GM19395 (cell line): ENCODE results near the gene SACM1L.

ENCODE experiments used
- ATAC-seq: cut with Tn5 transposase; IDR thresholded peaks from one replicate; pipeline ENCODE4 v1.9.1; 2021; ENCODE audit warnings: mild to moderate bottlenecking, moderate library complexity; ENCODE audit not compliant: unreplicated experiment

Gene SACM1L, protein sequence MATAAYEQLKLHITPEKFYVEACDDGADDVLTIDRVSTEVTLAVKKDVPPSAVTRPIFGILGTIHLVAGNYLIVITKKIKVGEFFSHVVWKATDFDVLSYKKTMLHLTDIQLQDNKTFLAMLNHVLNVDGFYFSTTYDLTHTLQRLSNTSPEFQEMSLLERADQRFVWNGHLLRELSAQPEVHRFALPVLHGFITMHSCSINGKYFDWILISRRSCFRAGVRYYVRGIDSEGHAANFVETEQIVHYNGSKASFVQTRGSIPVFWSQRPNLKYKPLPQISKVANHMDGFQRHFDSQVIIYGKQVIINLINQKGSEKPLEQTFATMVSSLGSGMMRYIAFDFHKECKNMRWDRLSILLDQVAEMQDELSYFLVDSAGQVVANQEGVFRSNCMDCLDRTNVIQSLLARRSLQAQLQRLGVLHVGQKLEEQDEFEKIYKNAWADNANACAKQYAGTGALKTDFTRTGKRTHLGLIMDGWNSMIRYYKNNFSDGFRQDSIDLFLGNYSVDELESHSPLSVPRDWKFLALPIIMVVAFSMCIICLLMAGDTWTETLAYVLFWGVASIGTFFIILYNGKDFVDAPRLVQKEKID

DNA sequence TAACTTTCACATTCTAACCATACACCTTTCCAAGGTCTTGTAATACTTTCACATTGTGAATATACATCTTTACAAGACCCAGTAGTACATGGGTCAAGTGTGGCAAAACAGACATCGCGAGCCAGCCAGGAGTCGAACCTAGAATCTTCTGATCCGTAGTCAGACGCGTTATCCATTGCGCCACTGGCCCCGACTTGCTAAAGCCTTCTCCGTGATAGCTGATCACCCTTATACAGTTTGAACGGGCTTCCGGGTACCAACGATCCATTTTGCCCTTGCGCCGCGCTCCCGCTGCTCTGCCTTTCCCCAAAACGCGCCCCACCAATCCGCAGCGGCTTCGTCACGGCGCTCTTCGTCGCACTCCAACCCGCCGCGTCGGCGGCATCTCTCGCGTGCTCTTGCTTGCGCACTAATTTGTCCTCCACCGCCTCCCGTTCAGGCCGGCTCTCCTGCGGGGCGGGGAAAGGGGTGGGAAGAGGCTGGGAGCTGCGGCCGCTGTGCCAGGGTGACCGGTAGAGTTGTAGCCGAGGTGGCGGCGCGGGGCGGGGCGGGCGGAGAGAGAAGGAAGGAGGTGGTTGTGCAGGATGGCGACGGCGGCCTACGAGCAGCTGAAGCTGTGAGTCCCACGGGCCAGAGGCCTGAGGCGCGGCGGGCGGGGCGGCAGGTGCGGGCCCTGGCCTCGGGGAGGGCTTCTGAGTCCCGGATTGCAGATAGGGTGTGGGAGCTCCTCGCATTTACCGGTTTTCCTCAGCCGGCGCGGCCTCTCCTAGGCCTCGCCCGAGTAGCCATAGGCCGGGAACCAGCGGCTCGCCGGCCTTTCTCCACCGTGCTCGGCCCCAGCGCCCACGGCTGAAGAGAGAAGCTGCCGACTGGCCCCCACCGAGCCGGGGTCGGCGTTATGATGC lies at the start of gene SACM1L:
SACM1L (plus strand) TSS at position 515 of the 905 bp plus-strand sequence; CDS start at position 585, 70 bp downstream.
- ATAC-seq: peak; percentile 88

DNA sequence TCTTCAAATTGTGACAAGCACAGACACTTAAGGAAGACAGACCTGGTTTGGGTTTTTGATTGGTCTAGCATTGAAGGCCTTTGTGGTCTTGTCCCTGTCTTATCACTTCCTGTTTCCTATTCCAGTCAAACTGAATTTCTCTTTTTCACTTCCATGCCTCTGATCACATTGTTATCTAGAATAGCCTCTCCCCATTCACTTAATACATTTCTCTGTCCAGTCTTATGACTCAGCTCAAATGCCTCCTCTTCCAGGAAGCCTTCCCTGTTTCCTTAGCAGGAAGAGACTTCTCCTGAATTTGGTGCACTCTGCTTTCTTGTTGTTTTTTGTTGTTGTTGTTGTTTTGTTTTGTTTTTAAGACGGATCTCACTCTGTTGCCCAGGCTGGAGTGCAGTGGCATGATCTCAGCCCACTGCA lies 49.1 kb upstream of the SACM1L start:
- no peak for ATAC-seq

DNA sequence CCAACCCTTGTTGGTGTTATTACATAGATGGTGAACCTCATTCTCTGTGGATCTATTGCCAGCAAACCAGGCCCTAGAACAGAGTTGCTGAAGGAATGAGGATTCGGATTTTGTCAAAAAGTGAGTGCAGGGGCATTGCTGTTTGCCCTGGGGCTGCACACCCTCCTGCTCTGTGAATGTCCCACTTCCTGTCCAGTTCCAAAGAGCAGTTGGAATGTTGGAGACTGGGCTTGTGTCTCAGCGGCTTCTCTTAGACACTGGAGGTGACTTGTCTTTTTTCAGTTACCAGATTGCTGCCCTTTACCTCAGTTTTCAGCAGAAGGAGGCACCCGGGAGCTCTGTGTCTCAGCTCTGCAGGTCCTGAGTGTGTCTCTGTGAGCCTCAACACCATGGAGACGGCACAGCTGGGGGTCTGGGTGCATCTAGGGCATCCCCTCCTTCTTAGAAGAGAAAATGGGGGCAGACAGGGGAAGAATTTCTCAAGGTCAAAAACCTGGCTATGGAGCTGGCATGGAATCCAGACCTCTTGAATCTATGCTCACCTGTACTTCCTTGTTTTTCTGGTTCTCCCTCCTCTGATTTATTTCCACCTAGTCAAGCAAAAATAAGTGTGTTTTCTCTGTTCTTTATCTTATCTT lies 48.4 kb upstream of the SACM1L start:
- no peak for ATAC-seq

DNA sequence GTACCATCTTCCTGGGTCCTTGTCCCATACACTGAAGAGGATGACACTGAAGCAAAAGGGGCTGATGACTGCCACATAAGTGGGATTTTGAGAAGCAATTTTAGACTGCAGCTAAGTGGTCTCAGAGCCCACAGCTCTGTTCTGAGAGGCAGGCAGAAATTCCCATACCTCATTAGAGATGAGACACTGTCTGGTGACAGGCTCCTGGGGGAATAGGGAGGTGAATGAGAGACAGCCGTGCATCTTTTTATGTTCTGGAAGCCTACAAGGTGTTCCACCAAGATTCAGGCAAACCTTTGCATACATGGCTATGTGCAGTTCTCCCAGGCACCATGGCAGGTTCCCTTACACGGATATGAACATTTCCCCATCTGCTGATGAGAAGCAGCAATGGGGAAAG lies 47.4 kb upstream of the SACM1L start:
- no peak for ATAC-seq

DNA sequence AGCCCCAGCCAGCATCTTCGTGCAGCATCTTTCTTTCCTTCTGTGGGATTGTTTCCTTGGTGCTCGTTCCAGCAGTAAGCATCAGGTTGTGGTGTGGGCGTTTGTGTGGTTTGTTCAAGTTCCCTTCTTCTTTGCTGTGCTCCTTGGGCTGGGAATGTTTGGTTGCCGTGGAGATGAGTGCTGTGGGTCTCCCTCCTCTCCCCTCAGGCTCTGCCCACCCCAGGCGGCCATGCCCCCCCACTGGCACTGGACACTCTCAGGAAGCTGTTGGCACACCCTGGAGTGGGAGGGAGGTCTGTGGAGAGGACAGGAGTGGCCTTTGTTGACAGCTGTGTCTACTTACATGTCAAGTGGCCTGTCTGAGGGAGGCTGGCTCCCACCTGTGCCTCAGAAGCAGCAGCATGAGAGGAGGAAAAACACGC lies 46.5 kb upstream of the SACM1L start:
- ATAC-seq: no peak

DNA sequence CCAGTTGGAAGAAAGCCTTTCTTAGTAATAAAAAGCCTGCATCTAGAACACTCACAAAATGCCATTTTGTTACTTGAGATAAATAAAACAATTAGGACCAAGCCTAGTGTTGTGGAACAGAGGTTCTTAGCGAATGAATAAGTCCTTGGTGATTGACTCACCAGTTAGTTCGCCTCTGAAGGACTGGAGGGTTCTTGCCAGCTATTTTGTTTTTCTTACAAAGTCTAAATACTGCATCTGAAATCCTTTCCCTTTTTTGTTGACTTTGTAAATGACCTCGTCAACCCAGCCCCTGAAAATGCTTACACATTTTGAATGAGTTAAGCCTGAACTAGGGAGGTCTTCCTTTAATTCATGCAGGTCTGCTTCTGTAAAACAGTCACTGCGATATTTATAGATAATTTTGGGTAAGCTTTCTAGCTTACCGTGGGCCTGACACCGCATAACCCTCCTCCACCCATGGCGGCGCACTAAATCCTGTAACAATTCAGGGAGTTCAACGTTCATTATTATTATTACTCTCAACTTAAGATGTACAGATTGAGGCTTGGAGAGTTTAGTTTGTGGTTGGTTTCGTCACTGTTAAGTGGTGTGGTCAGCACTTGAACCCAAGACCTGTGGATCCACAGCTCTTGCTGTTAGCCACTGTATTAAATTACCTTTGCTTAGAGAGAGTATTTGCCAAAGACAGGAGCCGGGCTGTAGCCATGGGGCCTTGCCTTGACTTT lies 45.0 kb upstream of the SACM1L start:
- no peak for ATAC-seq

DNA sequence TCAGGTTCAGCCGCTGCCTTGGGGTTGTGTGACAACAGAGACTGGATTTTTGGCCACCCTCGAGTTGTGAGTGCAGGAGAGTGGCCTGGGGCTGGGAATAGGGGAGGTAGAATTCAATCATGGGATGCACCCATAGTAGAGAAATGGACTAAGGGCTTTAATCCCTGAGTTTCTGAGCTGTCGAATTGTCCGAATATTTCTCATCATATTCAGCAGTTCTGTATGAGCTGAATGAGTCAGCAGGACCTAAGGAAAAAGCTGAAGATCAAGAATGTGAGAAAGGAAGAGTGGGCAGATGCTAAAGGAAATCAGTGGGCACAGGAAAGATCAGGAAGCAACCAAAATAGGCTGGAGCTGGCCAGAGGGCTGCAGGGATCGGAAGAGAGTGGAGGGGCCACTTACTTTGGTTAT lies 44.4 kb upstream of the SACM1L start:
- ATAC-seq: no peak

DNA sequence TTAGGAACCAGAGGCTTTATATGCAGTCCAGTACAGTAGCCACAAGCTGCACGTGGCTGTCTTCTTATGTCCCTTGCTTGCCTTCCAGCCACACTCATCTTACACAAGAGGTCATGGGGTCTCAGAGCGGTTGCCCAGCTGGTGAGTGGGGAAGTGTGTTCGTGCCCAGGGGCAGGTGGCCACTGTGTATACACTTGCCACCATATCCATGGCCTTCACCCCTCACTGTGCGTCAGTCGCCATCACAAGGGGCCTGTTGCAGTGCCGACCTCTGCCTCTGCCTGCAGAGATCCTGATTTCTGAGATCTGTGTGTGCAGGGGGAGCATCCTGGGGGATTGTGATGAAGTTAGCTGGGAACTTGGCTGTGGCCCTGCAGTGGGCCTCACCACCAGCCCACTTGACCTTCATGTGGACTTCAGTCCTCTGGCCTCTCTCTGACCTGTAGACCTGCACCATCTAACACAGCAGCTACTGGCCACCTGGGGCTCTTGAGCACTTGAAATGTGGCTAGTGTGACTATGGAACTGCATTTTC lies 43.1 kb upstream of the SACM1L start:
- ATAC-seq: no peak

DNA sequence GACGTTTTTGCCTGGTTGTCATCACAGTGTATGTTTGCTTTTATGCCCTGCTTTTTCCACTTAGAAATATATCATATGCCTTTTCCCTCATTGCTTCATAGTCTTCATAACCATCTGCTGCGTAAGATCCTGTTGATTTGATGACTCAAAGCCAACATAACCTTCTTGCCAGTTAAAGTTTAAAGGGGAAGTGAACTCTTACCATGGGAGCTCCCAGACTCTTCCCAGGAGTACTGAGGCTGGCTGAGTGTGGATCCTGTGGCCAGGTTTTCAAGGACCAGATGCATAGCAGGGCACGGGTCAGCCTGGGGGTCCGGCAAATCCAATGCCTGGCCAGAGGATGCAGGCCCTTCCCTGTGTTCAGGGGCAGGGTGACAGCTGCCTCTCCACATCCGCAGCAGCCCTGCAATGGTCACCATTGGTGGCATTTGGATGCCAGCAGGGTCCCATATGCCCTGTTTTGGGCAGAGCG lies 42.0 kb upstream of the SACM1L start:
- ATAC-seq: no peak

DNA sequence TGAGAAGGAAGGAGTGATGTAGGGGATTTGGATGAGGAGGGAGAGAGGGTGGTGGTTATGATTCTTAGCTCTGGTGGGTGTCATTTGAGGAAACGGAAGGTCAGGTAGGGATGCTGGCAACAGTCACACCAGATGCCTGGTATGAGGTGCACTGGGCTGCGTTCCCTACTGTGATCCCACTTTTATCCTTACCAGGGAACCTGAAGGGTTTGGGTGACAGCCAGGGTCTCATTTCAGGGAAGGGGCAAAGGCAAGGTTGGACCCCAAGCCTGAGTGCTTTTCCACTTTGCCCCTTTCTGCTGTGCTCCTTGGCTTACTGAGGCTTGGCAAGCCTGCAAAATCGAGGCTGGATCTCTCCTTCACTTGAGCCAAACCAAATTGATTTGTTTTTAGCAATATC lies 36.0 kb upstream of the SACM1L start:
- no peak for ATAC-seq

DNA sequence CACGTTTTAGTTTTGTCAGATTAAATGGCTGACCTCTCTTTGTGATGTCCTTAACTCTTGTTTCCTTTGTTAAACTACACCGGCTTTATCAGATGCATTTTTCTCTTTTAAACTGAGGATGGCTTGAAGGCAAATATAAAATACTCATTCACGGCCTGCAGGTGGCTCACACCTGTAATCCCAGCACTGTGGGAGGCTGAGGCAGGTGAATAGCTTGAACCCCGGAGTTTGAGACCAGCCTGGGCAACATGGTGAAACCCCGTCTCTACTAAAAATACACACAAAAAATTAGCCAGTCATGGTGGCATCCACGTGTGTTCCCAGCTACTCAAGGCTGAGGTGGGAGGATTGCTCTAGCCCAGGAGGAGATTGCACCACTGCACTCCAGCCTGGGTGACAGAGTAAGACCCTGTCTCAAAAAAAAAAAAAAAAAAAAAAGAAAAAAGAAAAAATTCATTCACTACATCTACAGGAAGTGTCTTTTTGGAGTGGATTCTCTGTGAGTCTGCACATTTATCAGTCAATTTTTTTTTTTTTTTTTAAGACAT lies 34.7 kb upstream of the SACM1L start:
- ATAC-seq: no peak

DNA sequence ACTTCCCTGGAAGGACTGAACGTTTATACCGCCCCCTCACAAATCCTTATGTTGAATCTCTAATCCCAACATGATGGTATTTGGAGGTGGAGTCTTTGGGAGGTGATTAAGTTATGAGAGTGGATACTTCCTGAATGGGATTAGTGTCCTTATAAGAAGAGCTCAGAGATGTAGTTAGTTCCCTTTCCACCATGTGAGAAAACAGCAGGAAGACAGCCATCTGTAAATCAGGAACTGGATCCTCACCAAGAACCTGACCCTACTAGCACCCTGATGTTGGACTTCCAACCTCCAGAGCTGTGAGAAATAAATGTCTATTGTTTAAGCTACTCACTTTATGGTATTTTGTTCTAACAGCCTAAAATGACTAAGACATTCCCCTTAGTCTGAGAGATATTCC lies 33.3 kb upstream of the SACM1L start:
- no peak for ATAC-seq

DNA sequence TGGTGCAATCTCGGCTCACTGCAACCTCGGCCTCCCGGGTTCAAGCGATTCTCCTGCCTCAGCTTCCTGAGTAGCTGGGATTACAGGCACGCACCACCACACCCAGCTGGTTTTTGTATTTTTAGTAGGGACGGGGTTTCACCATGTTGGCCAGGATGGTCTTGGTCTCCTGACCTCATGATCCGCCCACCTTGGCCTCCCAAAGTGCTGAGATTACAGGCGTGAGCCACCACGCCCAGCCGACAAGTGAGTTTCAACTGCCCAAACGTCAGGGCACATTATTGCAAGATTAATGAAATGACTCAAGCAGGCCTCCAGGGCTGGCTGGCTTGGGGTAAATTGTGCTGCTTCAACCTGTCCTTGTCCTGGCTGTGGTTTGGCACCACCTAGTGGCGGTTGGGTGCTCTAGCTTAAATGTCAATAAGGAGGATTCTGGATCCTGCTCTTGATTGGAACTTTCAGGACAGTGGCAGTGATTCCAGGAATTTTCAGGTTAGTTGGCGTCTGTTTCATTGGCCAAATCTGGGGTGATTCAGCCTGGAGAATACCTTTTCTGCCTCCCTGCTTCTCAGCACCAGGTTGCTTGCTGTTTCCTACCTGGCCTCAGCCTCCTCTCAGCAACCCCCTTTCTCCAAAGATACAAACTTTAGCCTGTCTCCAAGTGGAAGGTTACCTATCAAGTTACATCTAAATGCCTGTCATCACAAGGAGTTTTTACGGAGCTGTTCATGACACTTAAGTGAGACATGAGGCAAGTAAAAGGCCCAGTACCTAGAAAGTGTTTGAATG lies 32.4 kb upstream of the SACM1L start:
- peak; percentile 58 for ATAC-seq

DNA sequence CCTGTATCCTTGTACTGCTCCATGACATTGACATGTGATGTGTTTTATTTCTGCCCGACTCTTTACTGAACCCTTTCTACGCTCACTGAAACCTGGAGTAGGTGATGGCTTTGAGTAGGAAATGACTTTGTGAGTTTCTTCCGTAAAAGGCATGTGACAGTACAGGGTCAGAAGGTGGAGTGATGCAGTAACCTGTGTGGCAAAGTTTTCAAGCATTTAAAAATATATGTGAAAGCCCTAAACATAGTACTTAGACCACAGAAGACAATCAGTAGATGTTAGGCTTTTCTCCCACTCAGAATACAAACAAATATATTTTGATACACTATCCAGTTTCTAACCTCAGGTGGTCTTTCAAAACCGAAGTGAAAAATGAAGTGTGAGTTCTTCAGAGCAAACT lies 31.3 kb upstream of the SACM1L start:
- ATAC-seq: peak; percentile 76

DNA sequence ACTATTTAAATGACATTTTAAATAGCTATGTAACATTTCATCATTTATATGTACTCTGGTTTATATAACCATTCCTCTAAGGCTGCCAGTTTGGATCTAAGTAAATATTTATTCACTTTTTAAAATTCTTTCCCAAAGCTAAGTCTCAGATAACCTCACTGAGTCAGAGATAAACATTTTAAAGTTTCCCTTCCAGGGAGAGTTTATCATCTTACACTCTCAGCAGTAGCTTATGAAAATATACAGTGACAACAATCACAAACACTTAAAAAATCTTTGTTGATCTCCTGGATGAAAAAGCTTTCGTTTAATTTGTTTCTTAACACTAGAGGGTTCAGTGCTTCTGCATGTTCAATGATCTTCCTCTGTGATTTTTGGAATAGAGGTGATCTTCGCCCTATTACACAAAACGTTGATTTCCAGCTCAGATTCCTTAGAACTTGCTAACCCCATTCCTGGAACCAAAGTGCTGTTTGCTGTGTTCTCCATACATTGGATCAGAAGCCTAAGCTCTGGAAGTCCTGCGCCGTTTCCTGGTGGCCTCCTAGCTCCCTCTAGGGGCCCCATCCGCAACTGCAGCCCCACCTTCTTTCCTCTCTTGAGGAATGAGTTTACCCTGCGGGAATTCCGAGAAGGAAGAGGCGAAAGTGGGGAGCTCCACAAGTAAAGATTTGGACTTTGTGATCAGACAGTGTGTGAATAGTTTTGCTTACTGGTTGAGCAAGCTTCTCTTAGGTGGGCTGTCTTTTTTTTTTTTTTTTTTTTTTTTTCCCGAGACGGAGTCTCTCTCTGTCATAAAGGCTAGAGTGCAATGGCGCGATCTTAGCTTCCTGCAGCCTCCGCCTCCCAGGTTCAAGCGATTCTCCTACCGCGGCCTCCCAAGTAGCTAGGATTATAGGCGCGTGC lies 29.3 kb upstream of the SACM1L start:
- no peak for ATAC-seq

DNA sequence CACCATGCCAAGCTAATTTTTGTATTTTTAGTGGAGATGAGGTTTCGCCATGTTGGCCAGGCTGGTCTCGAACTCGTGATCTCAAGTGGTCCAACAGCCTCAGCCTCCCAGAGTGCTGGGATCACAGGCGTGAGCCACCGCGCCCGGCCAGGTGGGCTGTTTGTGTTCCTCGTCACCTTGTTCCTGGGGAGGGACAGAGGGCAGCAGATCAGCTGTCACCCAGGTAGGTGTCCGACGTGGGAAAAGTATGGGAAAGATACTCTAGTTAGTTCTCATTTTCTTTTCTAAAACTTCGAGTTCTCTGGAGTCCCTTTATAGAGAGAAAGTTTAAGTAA lies 28.7 kb upstream of the SACM1L start:
- no peak for ATAC-seq

DNA sequence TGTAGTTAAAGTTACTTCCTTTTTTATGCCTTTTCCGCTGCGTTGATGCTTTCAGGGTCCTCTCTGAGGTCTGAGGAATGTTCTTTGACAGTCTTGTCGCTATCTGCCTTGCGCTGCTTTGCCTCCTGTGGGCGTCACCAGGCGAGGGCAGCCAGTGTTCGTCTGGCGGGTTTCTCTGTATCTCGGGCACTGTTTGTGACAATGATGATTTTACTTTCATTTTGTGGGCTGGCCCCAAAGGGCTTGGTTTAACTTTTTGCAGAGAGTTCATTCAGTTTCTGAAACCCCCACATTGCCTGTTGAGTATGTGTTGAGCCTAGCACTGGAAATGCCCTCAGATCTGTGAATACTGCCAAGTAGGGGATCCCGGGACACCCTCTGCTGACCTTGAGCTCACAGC lies 24.6 kb upstream of the SACM1L start:
- ATAC-seq: peak; percentile 83

DNA sequence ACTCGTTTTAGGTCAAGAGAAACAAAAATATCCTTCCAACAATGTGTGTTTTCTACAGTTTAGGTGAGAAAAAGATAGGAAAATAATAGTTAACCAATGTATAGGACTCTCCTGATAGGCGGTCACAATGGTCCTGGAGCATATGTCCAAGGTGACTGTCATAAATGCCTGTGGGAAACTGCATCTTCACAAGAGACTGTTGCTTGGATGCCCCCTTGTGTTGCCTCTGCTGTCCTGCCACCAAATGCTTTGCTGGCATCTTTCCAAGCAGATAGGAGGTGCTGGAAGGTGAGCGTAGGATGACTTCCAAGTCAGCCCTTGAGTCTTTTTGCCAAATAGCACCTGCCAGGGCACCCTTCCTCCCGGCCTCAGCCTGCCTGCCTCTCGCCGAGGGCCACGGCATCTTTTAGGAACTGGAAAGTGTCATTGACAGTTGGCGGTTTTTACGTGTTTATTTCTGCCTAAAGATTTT lies 24.1 kb upstream of the SACM1L start:
- no peak for ATAC-seq
